HFF-Myc (cell line): ENCODE data around the gene CDT1.

ENCODE experiments used
- DNase-seq: peaks from one replicate; pipeline ENCODE4 v3.0.0-alpha.2; 2011; ENCODE audit warnings: low read depth; ENCODE audit errors: extremely low read depth
- H3K4me3 ChIP-seq: replicated peaks from 2 replicates; pipeline ENCODE4 v1.5.1; 2011; ENCODE audit warnings: low read depth, mild to moderate bottlenecking, control low read depth, low read length
- TF ChIP-seq, protein P1 (sequence below): IDR thresholded peaks from 2 replicates; pipeline ENCODE4 v1.5.1; 2012; ENCODE audit warnings: mild to moderate bottlenecking, low read depth, low read length, control low read depth; ENCODE audit errors: missing control alignments

The CDT1 gene

DNA sequence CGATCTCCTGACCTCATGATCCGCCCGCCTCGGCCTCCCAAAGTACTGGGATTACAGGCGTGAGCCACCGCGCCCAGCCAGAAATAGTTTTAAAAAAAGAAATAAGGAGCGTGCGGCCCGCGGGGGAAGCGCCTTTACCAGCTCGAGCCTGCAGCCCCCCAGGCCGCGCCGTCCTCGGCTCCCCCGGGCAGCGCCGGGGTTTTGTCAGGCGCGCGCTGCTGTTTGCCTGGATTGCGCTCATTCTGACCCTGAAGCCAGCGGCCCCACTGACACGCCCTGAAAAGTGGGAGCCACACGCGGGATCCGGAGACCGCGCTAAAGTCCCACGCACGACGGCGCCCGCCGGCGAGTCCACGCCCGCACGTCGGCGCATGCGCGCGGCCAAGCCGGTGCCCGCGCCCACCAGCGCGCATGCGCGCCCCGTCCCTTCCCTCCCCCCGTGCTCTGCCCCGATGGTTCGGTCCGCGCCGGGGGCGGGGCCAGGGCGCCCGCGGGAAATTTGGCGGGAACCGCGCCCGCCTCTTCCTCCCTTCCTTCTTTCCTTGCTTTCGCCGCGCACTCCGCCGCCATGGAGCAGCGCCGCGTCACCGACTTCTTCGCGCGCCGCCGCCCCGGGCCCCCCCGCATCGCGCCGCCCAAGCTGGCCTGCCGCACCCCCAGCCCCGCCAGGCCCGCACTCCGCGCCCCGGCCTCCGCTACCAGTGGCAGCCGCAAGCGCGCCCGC, at the start of gene CDT1:
CDT1 (plus strand) TSS at position 526 of the 724 bp plus-strand sequence; CDS start at position 569, 43 bp downstream.
- TF ChIP-seq, protein P1, sequence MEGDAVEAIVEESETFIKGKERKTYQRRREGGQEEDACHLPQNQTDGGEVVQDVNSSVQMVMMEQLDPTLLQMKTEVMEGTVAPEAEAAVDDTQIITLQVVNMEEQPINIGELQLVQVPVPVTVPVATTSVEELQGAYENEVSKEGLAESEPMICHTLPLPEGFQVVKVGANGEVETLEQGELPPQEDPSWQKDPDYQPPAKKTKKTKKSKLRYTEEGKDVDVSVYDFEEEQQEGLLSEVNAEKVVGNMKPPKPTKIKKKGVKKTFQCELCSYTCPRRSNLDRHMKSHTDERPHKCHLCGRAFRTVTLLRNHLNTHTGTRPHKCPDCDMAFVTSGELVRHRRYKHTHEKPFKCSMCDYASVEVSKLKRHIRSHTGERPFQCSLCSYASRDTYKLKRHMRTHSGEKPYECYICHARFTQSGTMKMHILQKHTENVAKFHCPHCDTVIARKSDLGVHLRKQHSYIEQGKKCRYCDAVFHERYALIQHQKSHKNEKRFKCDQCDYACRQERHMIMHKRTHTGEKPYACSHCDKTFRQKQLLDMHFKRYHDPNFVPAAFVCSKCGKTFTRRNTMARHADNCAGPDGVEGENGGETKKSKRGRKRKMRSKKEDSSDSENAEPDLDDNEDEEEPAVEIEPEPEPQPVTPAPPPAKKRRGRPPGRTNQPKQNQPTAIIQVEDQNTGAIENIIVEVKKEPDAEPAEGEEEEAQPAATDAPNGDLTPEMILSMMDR, result no peak
- no peak for DNase-seq
- peak within 1 kb of the TSS; percentile 77 for H3K4me3 ChIP-seq

DNA sequence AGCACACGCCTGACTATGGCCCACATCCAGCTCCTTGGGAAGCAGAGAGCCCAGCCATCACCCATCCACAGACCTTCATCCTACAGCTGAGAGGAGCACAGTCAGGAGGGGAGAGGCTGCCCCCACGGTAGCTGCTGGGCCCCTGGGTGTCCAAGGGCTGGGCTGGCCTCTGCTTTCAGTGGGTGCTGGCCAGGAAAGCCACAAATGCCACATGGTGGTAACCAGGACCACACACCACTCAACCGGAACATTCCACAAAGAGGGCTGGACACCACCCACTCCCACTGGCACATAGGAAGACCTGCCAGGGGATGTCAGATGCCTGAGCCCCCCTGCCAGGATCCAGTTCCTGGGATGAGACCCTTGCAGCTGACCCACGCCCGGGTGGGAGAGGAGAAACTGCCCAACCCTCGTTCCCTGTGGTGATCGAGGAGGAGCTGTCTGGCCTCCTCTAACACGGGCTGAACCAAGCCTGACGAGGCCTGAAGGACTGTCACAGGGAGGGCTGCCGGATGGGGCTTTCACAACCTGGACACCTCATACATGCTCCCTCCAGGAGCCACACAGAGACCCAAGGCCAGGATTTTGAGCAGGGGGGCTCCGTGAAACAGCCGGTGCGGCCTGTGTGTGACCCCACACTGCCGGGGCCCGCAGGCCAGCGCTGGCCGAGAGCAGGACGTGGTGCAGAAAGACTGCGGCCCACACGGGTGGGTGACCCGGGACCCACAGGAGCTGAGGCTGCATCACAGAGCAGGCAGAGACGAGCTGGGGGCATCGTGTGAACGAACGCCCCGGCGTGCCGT, 49.3 kb upstream of the CDT1 start:
- TF ChIP-seq, protein P1, result no peak
- DNase-seq, result no peak
- no peak overlapping the region for H3K4me3 ChIP-seq

DNA sequence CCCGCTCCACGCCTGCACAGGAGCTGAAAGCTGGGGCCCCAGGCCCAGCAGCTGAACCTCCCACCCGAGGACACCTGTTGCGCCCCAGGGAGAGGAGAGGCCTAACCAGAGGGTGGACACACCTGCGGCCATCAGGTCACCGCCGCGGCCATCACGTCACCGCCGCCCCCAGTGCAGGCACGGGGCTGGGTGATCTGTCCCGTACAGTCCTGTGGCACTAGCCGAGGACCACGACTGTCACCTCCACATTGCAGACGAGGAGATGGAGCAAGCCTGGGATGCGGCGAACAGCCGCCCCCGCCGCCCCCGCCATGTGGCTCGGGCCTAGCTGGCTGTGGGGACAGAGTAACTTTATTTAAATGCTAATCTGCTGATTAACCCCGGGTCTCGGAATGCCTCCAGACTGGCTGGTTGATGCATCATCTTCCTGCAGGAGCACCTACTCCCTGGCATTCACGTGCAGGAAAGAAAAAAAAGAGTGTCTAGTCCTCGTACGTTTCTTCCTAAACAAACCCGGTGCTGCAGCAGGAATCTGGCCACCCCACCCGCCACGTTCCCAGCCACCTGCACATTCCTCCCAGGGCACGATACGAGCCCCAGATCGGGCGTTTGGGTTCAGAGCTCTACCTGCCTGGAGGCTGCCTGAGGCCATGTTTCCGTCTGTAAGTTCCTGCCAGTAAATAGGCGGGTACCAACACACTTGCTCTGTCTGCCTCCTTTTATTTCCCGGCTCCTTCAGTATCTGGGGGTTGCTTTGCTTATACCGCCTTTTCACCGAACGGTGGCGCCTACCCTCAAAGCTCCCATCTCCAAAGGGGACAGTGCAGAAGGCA, 48.5 kb upstream of the CDT1 start:
- DNase-seq, result no peak
- TF ChIP-seq, protein P1, result peak; percentile 26
- no peak overlapping the region for H3K4me3 ChIP-seq

DNA sequence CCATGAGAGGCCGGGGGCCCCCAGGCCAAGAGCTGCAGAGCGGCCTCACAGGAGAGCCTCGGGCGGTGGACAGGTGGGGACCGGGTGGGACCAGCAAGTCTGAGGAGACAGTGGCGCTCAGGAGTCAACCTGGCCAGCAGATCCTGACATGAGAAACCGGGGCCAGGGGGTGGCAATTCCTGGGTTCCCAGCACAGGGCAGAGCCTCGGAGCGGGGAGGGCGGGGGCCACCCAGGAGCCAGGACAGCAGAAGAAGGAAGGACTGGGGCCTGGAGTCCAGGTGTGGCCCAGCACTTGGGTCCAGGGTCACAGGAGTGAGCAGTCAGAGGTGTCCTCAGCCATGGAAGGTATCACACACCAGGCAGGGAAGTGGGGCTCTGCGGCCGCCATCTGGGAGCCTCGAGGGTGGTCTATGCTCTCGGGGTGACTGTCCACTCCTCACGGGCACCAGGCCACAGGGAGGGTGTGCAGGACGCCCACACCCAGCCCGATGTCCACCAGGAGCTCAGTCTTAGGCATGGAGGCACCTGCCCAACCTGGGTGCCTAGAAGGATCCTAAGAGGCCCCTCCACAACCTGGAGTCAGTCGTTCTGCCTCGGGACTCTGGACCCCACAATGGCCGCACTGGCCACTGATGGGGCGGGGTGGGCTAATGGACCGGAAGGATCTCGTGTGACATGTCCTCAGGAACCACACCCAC, 47.7 kb upstream of the CDT1 start:
- no peak overlapping the region for H3K4me3 ChIP-seq
- DNase-seq, result no peak
- TF ChIP-seq, protein P1, result no peak

DNA sequence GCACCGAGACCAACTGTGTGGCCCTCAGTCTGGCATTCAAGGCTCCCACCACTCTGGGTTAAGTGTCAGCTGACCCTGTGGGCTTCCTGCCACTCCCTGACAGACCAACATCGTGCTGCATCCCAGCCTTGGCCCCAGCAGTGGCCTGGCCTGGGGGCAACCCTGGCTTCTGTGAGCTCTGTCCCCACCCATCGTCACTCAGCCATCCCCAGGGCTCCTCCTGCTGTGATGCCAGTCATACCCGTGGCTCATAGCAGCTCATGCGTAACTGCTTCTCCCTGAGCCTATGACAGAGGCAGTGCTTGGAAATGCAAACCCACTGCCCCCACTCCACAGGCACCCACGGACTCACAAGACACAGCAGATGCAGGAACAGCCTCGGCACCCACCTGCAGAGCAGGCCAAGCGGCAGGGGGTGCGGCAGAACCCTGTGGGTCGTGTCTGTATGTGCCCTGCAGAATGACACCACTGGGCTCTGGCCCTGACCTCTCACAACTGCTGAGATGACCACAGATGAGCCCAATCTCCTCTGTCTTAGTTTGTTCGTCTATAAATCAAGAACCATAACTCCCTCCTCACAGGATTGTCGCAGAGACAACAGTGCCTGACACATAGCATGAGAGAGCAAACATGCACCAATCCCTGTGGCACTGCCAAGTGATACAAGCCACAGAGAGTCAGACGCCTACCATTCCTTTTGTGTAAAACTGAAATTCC, 45.2 kb upstream of the CDT1 start:
- DNase-seq, result no peak
- H3K4me3 ChIP-seq, result no peak overlapping the region
- TF ChIP-seq, protein P1, result no peak

DNA sequence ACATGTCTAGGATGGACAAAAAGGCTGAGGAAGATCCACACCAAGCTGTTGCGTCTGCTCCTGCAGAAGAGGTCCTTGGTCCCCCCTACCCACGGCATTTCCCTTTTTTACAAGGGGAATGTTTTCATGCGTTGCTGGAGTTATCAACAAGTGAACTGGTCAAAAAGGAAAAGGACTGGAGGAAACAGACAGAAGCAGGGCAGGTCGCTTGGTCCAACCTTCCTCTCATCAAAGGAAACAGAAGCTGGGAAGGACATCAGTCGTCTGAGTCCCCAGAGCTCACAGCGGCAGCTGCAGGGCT, 44.7 kb upstream of the CDT1 start:
- DNase-seq, result no peak
- TF ChIP-seq, protein P1, result no peak
- H3K4me3 ChIP-seq, result no peak overlapping the region
